ENCODE results near the gene TMED10.
"Not testable (repeated sequence)": the region's sequence is repeated elsewhere in the genome, so short reads cannot be mapped to it uniquely, and the experiment has no call there.

TMED10 gene

DNA sequence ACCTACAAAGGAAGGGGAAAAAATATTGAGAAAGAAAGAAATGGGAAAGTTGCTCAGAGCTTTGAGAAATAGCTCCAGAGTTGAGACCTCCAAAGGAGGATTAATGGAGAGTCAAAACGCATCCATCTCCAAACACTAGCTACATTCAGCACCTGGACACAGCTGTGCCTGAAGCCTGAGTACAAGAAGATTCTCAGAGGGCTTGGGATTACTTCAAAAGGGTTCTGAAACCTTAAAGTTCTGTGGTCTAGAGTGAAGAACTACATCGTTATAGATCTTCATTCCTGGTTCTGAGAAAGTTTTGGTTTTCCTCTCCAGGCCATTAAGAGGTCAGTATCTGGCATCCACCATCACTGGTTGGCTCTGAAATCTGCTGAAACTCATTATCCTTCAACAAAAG is 10.5 kb upstream of the TMED10 start:
- no peak overlapping the region for H3K27ac ChIP-seq (ENCODE audit: insufficient read depth in 1 of 2, low read depth in 1 of 2, low read length in 2 of 2, poor library complexity in 1 of 2, severe bottlenecking in 2 of 2)
- H3K27me3 ChIP-seq (replicated peaks in 2 of 5; ENCODE audit: control insufficient read depth in 4 of 5, insufficient read depth in 5 of 5, low read length in 4 of 5), result peaks cover 0 to 2% (median 0%) of the 10 kb centered on the region in 5 experiments
- peaks cover 15 to 51% (median 17%) of the 10 kb centered on the region in 4 experiments for H3K4me1 ChIP-seq (ENCODE audit: control extremely low read depth in 1 of 4, control insufficient read depth in 4 of 4, insufficient read depth in 4 of 4, low read length in 3 of 4)
- CTCF ChIA-PET, result interaction anchor here (0.7 kb wide), 1 partner anchor 112 kb away, joined by 3 read pairs; no protein-coding TSS in a partner anchor
- POLR2A ChIA-PET, result interaction anchor here (0.6 kb wide), 1 partner anchor 296 kb away, joined by 3 read pairs; no protein-coding TSS in a partner anchor
- no peak overlapping the region for H3K4me3 ChIP-seq (ENCODE audit: control insufficient read depth in 1 of 7, extremely low read depth in 1 of 7, insufficient read depth in 4 of 7, low read depth in 2 of 7, low read length in 6 of 7)
- H3K36me3 ChIP-seq (ENCODE audit: control insufficient read depth in 4 of 4, insufficient read depth in 4 of 4, low read length in 3 of 4), result no peaks in the 10 kb centered on the region
- DNase-seq, result no peak
- WGBS (ENCODE audit: insufficient coverage), result 100% methylated on average over 1 of the region's 2 CpGs
- no peaks in the 10 kb centered on the region for H3K9me3 ChIP-seq (ENCODE audit: control extremely low read depth in 1 of 5, control insufficient read depth in 4 of 5, insufficient read depth in 2 of 5, low read depth in 1 of 5, low read length in 4 of 5)

DNA sequence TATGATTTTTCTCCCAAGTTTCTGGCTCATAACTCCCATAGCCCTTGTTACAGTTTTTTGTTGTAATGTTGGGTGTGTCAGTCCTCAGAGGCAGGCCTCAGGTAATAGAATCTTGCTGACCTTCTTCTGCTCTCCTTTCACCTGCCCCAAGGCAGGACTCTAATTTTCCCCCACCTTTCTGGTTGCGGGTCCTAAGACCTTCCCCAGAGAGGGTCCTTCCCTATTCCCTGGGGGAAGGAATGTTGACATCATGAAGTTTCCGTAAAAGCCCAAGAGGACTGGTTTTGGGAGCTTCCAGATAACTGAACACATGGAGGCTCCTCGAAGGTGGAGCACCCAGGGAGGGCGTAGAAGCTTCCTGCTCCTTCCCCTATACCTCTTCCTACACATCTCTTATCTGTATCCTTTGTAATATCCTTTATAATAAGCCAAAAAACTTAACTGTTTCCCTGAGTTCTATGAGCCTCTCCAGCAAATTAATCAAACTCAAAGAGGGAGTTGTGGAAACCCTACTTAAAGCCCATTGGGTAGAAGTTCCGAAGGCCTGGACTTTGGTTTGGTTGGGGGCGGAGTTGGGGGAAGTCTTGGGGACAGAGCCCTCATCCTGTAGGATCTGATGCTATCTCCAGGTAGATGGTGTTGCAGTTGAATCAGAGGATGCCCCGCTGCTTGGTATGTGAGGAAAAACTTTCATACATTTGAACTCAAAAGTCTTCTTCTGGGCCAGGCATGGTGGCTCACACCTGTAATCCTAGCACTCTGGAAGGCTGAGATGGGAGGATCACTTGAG is 9.0 kb upstream of the TMED10 start:
- ChIA-PET CTCF (interaction anchor here (1.0 kb wide), 1 partner anchor 37 kb away, joined by 3 read pairs; no protein-coding TSS in a partner anchor), POLR2A (no interaction called here)
- peaks cover 15 to 51% (median 17%) of the 10 kb centered on the region in 4 experiments for H3K4me1 ChIP-seq (ENCODE audit: control extremely low read depth in 1 of 4, control insufficient read depth in 4 of 4, insufficient read depth in 4 of 4, low read length in 3 of 4)

DNA sequence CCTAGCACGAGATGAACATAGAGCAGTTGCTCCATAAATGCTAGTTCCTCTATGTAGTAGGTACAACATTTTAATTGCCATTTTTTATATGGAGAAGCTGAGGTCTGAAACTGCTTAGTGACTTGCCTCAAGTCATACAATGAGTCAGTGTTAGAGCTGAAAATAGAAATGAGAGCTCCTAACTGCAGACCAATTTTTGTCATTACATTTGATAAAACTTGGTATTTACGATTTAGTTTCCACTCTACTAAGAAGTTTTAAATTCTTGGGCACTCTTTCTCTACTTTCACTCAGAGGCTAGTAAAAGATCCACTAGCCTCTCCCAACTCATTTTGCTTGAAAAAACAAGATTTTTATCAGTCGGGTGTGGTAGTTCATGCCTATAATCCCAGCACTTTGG is 8.1 kb upstream of the TMED10 start:
- POLR2A ChIA-PET, result no interaction called here
- 100% methylated on average over 2 of the region's 3 CpGs for WGBS (ENCODE audit: insufficient coverage)
- no peaks in the 10 kb centered on the region for H3K36me3 ChIP-seq (ENCODE audit: control insufficient read depth in 4 of 4, insufficient read depth in 4 of 4, low read length in 3 of 4)
- CTCF ChIA-PET, result interaction anchor here (1.0 to 1.5 kb wide), 2 partner anchors 21 to 111 kb away, joined by 3 read pairs; no protein-coding TSS in a partner anchor
- H3K4me3 ChIP-seq (ENCODE audit: control insufficient read depth in 1 of 7, extremely low read depth in 1 of 7, insufficient read depth in 4 of 7, low read depth in 2 of 7, low read length in 6 of 7), result no peak overlapping the region
- peaks cover 0 to 2% (median 0%) of the 10 kb centered on the region in 5 experiments for H3K27me3 ChIP-seq (replicated peaks in 2 of 5; ENCODE audit: control insufficient read depth in 4 of 5, insufficient read depth in 5 of 5, low read length in 4 of 5)
- peak in 2 of 3 donors; percentile 52 to 62 for DNase-seq
- H3K27ac ChIP-seq (ENCODE audit: insufficient read depth in 1 of 2, low read depth in 1 of 2, low read length in 2 of 2, poor library complexity in 1 of 2, severe bottlenecking in 2 of 2), result no peak overlapping the region
- H3K4me1 ChIP-seq (ENCODE audit: control extremely low read depth in 1 of 4, control insufficient read depth in 4 of 4, insufficient read depth in 4 of 4, low read length in 3 of 4), result peaks cover 15 to 46% (median 17%) of the 10 kb centered on the region in 4 experiments
- no peaks in the 10 kb centered on the region for H3K9me3 ChIP-seq (ENCODE audit: control extremely low read depth in 1 of 5, control insufficient read depth in 4 of 5, insufficient read depth in 2 of 5, low read depth in 1 of 5, low read length in 4 of 5)

More for the DNA sequence above, 9.0 kb upstream of the TMED10 start:
- no peak for DNase-seq
- Histone ChIP-seq H3K27ac (ENCODE audit: insufficient read depth in 1 of 2, low read depth in 1 of 2, low read length in 2 of 2, poor library complexity in 1 of 2, severe bottlenecking in 2 of 2) (no peak overlapping the region), H3K27me3 (replicated peaks in 2 of 5; ENCODE audit: control insufficient read depth in 4 of 5, insufficient read depth in 5 of 5, low read length in 4 of 5) (peaks cover 0 to 2% (median 0%) of the 10 kb centered on the region in 5 experiments), H3K9me3 (ENCODE audit: control extremely low read depth in 1 of 5, control insufficient read depth in 4 of 5, insufficient read depth in 2 of 5, low read depth in 1 of 5, low read length in 4 of 5) (no peaks in the 10 kb centered on the region), H3K4me3 (ENCODE audit: control insufficient read depth in 1 of 7, extremely low read depth in 1 of 7, insufficient read depth in 4 of 7, low read depth in 2 of 7, low read length in 6 of 7) (no peak overlapping the region), H3K36me3 (ENCODE audit: control insufficient read depth in 4 of 4, insufficient read depth in 4 of 4, low read length in 3 of 4) (no peaks in the 10 kb centered on the region)
- WGBS (ENCODE audit: insufficient coverage), result 87% methylated on average over 5 of the region's 7 CpGs

DNA sequence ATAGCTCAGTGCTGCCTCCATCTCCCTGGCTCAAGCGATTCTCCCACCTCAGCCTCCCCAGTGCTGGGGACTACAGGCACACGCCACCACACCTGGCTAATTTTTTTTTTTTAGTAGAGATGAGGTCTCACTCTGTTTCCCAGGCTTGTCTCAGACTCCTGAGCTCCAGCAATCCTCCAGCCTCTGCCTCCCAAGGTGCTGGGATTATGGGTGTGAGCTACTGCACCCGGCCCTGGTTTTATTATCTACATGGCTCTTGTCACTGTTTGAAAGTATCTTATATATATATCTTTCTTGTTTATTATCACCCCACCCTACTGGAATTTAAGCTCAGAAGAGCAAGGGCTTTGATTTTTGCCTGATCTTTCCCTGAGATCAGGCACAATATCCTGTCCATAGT is 7.6 kb upstream of the TMED10 start:
- ChIA-PET CTCF (interaction anchor here (0.7 to 1.5 kb wide), 5 partner anchors 14 to 112 kb away, joined by 3 to 4 read pairs (median 3); no protein-coding TSS in a partner anchor), POLR2A (no interaction called here)
- H3K27me3 ChIP-seq (replicated peaks in 2 of 5; ENCODE audit: control insufficient read depth in 4 of 5, insufficient read depth in 5 of 5, low read length in 4 of 5), result peaks cover 0 to 2% (median 0%) of the 10 kb centered on the region in 5 experiments
- H3K4me3 ChIP-seq (ENCODE audit: control insufficient read depth in 1 of 7, extremely low read depth in 1 of 7, insufficient read depth in 4 of 7, low read depth in 2 of 7, low read length in 6 of 7), result no peak overlapping the region
- no peak overlapping the region for H3K27ac ChIP-seq (ENCODE audit: insufficient read depth in 1 of 2, low read depth in 1 of 2, low read length in 2 of 2, poor library complexity in 1 of 2, severe bottlenecking in 2 of 2)
- no peaks in the 10 kb centered on the region for H3K9me3 ChIP-seq (ENCODE audit: control extremely low read depth in 1 of 5, control insufficient read depth in 4 of 5, insufficient read depth in 2 of 5, low read depth in 1 of 5, low read length in 4 of 5)
- no peak for DNase-seq
- no peaks in the 10 kb centered on the region for H3K36me3 ChIP-seq (ENCODE audit: control insufficient read depth in 4 of 4, insufficient read depth in 4 of 4, low read length in 3 of 4)
- H3K4me1 ChIP-seq (ENCODE audit: control extremely low read depth in 1 of 4, control insufficient read depth in 4 of 4, insufficient read depth in 4 of 4, low read length in 3 of 4), result peaks cover 14 to 42% (median 16%) of the 10 kb centered on the region in 4 experiments
- no CpG with 5 or more reads among the region's 3 CpGs for WGBS (ENCODE audit: insufficient coverage)

DNA sequence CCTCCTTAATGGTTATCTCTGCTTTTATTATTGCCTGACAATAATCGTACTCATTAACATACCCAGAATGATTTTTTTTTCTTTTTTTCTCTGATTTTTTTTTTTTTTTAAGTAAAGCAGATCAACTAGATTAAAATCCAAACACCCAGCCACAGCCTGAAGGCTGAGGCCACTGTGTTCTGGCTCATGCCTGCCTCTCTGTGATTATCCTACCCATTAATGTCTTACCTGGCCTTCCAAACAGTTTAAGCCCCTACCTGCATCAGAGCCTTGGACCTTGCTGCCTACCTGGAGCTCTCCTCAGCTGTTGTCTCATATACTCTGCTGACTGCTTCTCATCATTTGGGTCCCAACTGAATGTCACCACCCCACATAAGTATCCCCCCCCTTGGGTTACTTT is 6.8 kb upstream of the TMED10 start:
- CTCF ChIA-PET, result interaction anchor here (0.7 to 1.5 kb wide), 5 partner anchors 13 to 35 kb away, joined by 3 to 5 read pairs (median 4); no protein-coding TSS in a partner anchor
- Histone ChIP-seq H3K4me1 (ENCODE audit: control extremely low read depth in 1 of 4, control insufficient read depth in 4 of 4, insufficient read depth in 4 of 4, low read length in 3 of 4) (peaks cover 6 to 35% (median 9%) of the 10 kb centered on the region in 4 experiments), H3K27ac (ENCODE audit: insufficient read depth in 1 of 2, low read depth in 1 of 2, low read length in 2 of 2, poor library complexity in 1 of 2, severe bottlenecking in 2 of 2) (no peak overlapping the region), H3K36me3 (ENCODE audit: control insufficient read depth in 4 of 4, insufficient read depth in 4 of 4, low read length in 3 of 4) (no peaks in the 10 kb centered on the region), H3K9me3 (ENCODE audit: control extremely low read depth in 1 of 5, control insufficient read depth in 4 of 5, insufficient read depth in 2 of 5, low read depth in 1 of 5, low read length in 4 of 5) (no peaks in the 10 kb centered on the region), H3K27me3 (replicated peaks in 2 of 5; ENCODE audit: control insufficient read depth in 4 of 5, insufficient read depth in 5 of 5, low read length in 4 of 5) (peaks cover 0 to 2% (median 0%) of the 10 kb centered on the region in 5 experiments), H3K4me3 (ENCODE audit: control insufficient read depth in 1 of 7, extremely low read depth in 1 of 7, insufficient read depth in 4 of 7, low read depth in 2 of 7, low read length in 6 of 7) (no peak overlapping the region)
- POLR2A ChIA-PET, result no interaction called here
- DNase-seq, result no peak
- no CpG with 5 or more reads among the region's 1 CpG for WGBS (ENCODE audit: insufficient coverage)

DNA sequence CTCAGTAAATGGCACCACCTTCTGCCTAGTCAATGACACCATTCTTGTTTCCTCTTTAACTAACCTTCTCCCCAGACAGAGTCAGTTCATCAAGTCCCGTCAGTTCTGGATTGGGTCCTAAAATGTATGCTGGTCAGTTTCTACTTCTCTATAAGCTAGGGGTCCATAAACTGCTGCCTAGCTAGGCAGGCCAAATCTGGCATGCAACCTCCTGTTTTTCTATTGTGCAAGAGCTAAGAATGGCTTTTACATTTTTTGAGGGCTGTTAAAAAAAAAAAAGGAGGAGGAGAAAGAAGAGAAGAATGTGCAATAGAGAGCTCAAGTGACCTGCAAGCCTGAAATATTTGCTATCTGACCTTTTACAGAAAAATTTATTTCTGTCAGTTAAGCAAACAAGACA is 6.4 kb upstream of the TMED10 start:
- peaks cover 3 to 31% (median 5%) of the 10 kb centered on the region in 4 experiments for H3K4me1 ChIP-seq (ENCODE audit: control extremely low read depth in 1 of 4, control insufficient read depth in 4 of 4, insufficient read depth in 4 of 4, low read length in 3 of 4)
- no peak overlapping the region for H3K27ac ChIP-seq (ENCODE audit: insufficient read depth in 1 of 2, low read depth in 1 of 2, low read length in 2 of 2, poor library complexity in 1 of 2, severe bottlenecking in 2 of 2)
- ChIA-PET POLR2A (no interaction called here), CTCF (interaction anchor here (1.0 to 1.5 kb wide), 3 partner anchors 22 to 102 kb away, joined by 3 to 5 read pairs (median 3); no protein-coding TSS in a partner anchor)
- peaks cover 0 to 2% (median 0%) of the 10 kb centered on the region in 5 experiments for H3K27me3 ChIP-seq (replicated peaks in 2 of 5; ENCODE audit: control insufficient read depth in 4 of 5, insufficient read depth in 5 of 5, low read length in 4 of 5)
- WGBS (ENCODE audit: insufficient coverage), result 100% methylated on average over 1 of the region's 1 CpG
- no peaks in the 10 kb centered on the region for H3K9me3 ChIP-seq (ENCODE audit: control extremely low read depth in 1 of 5, control insufficient read depth in 4 of 5, insufficient read depth in 2 of 5, low read depth in 1 of 5, low read length in 4 of 5)
- no peak overlapping the region for H3K4me3 ChIP-seq (ENCODE audit: control insufficient read depth in 1 of 7, extremely low read depth in 1 of 7, insufficient read depth in 4 of 7, low read depth in 2 of 7, low read length in 6 of 7)
- no peaks in the 10 kb centered on the region for H3K36me3 ChIP-seq (ENCODE audit: control insufficient read depth in 4 of 4, insufficient read depth in 4 of 4, low read length in 3 of 4)
- peak in 1 of 3 donors; percentile 14 for DNase-seq

DNA sequence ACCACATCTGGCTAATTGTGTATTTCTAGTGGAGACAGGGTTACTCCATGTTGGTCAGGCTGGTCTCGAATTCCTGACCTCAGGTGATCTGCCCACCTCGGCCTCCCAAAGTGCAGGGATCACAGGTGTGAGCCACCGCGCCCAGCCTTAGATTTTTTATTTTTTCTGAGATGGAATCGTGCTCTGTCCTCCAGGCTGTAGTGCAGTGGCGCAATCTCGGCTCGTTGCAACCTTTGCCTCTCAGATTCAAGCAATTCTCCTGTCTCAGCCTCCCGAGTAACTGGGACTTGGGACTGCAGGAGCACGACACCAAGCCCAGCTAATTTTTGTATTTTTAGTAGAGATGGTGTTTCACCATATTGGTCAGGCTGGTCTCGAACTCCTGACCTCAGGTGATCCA is 5.8 kb upstream of the TMED10 start:
- H3K36me3 ChIP-seq (ENCODE audit: control insufficient read depth in 4 of 4, insufficient read depth in 4 of 4, low read length in 3 of 4); H3K27ac ChIP-seq (ENCODE audit: insufficient read depth in 1 of 2, low read depth in 1 of 2, low read length in 2 of 2, poor library complexity in 1 of 2, severe bottlenecking in 2 of 2); H3K9me3 ChIP-seq (ENCODE audit: control extremely low read depth in 1 of 5, control insufficient read depth in 4 of 5, insufficient read depth in 2 of 5, low read depth in 1 of 5, low read length in 4 of 5); H3K4me3 ChIP-seq (ENCODE audit: control insufficient read depth in 1 of 7, extremely low read depth in 1 of 7, insufficient read depth in 4 of 7, low read depth in 2 of 7, low read length in 6 of 7); DNase-seq; POLR2A ChIA-PET; H3K27me3 ChIP-seq (replicated peaks in 2 of 5; ENCODE audit: control insufficient read depth in 4 of 5, insufficient read depth in 5 of 5, low read length in 4 of 5): not testable (repeated sequence)
- WGBS (ENCODE audit: insufficient coverage), result 99% methylated on average over 7 of the region's 11 CpGs
- CTCF ChIA-PET, result interaction anchor here (1.0 to 1.4 kb wide), 2 partner anchors 29 to 103 kb away, joined by 3 to 5 read pairs; no protein-coding TSS in a partner anchor
- H3K4me1 ChIP-seq (ENCODE audit: control extremely low read depth in 1 of 4, control insufficient read depth in 4 of 4, insufficient read depth in 4 of 4, low read length in 3 of 4), result peaks cover 0 to 26% (median 3%) of the 10 kb centered on the region in 4 experiments
